ENCODE results near the gene RGL4. TPM values are rescaled to one million over a fixed set of nuclear protein-coding genes. Genes with fewer than 3 reads are reported as not detected.

The RGL4 gene
- total RNA-seq, 1 experiment from 2014 or later = not detected

DNA sequence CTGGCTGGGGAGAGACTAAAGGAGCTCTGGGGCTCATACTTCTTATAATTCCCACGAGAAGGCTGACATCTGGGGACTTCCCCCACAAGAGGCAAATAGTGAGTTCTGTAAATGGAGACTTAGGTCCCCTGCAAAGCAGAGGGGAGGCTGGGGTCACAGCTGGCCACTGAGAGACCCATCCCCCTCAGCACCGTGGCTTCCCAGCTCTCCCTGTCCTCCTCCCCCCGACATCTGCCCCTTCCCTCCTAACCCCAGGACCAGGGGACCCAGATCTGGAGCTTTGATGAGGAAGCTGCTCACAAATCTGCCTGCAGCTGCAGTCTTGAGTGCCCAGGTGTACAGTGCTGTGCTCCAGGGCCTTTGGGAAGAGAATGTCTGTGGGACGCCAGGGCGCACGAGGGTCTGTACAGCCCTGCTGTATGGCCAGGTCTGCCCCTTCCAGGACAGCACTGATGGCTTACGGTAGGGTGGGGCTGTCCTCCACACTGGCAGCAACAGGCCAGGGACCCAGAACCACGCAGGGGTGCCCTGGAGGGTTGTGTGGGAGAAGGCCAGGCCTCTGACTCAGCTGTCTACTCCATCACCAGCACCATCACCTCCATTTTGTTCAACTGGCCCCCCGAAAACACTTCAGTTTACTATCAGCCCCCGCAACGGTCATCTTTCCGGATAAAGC lies 1.1 kb downstream of the RGL4 start:
- H3K27me3 ChIP-seq (replicated peaks; ENCODE audit: insufficient read depth, low read depth, low read length, poor library complexity) = no peaks in the 10 kb centered on the region
- no TSS peak for BruUV-seq (replicated peaks)
- H3K9me3 ChIP-seq (ENCODE audit: low read depth, low read length, poor library complexity, severe bottlenecking) = no peaks in the 10 kb centered on the region
- H3K27ac ChIP-seq (ENCODE audit: low read depth, low read length, poor library complexity, severe bottlenecking) = no peak overlapping the region
- intact Hi-C loops (cut with micrococcal nuclease; ENCODE audit: unreplicated experiment) = no loop called here
- TF ChIP-seq EZH2 (IDR thresholded peaks at IDR 0.05; ENCODE audit: borderline replicate concordance, low read depth, low read length, poor library complexity, severe bottlenecking) = no peak
- TF ChIP-seq, protein P1, sequence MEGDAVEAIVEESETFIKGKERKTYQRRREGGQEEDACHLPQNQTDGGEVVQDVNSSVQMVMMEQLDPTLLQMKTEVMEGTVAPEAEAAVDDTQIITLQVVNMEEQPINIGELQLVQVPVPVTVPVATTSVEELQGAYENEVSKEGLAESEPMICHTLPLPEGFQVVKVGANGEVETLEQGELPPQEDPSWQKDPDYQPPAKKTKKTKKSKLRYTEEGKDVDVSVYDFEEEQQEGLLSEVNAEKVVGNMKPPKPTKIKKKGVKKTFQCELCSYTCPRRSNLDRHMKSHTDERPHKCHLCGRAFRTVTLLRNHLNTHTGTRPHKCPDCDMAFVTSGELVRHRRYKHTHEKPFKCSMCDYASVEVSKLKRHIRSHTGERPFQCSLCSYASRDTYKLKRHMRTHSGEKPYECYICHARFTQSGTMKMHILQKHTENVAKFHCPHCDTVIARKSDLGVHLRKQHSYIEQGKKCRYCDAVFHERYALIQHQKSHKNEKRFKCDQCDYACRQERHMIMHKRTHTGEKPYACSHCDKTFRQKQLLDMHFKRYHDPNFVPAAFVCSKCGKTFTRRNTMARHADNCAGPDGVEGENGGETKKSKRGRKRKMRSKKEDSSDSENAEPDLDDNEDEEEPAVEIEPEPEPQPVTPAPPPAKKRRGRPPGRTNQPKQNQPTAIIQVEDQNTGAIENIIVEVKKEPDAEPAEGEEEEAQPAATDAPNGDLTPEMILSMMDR (conservative IDR thresholded peaks at IDR 0.05; ENCODE audit: low read depth, low read length) = no peak
- CTCF ChIA-PET = no interaction called here
- POLR2A ChIA-PET (ENCODE audit: low non-redundant PET) = no interaction called here
- no peak overlapping the region for H3K4me3 ChIP-seq (ENCODE audit: low read depth, low read length, poor library complexity, severe bottlenecking)
- DNase-seq (ENCODE audit: low spot score) = no peak
- H3K36me3 ChIP-seq (ENCODE audit: insufficient read depth, low read length, poor library complexity, severe bottlenecking) = peaks cover 8% of the 10 kb centered on the region
- H3K4me1 ChIP-seq (ENCODE audit: insufficient read depth, low read length, poor library complexity, severe bottlenecking) = no peaks in the 10 kb centered on the region

DNA sequence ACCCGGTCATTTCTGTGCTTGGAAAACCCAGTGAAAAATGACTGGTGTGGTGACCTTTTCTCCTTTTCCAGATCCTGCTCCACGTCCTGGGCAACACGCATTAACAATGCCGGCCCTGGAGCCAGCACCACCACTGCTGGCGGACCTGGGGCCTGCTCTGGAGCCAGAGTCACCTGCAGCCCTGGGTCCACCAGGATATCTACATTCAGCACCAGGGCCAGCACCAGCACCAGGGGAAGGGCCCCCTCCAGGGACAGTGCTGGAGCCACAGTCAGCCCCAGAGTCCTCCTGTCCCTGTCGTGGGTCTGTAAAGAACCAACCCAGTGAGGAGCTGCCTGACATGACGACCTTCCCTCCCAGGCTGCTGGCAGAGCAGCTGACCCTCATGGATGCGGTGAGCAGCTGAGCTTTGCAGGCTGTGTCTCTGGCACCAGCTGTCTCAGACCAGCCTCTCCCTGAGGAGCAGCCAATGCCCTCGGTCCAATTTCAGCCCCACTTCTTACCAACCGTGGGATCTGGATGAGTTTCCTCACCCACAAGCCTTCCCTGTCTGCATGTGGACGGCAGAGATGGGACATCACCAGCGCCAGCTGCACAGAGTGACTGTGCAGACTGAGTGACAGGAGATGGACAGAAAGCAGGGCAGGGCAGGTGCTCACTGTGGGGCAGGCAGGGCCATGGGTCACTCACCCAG lies 1.9 kb downstream of the RGL4 start:
- POLR2A ChIA-PET (ENCODE audit: low non-redundant PET) = no interaction called here
- Histone ChIP-seq H3K27ac (ENCODE audit: low read depth, low read length, poor library complexity, severe bottlenecking) (no peak overlapping the region), H3K27me3 (replicated peaks; ENCODE audit: insufficient read depth, low read depth, low read length, poor library complexity) (no peaks in the 10 kb centered on the region), H3K36me3 (ENCODE audit: insufficient read depth, low read length, poor library complexity, severe bottlenecking) (peaks cover 8% of the 10 kb centered on the region), H3K9me3 (ENCODE audit: low read depth, low read length, poor library complexity, severe bottlenecking) (no peaks in the 10 kb centered on the region), H3K4me3 (ENCODE audit: low read depth, low read length, poor library complexity, severe bottlenecking) (no peak overlapping the region), H3K4me1 (ENCODE audit: insufficient read depth, low read length, poor library complexity, severe bottlenecking) (no peaks in the 10 kb centered on the region)
- intact Hi-C loops (cut with micrococcal nuclease; ENCODE audit: unreplicated experiment) = no loop called here
- DNase-seq (ENCODE audit: low spot score) = no peak
- BruUV-seq (replicated peaks) = no TSS peak
- CTCF ChIA-PET = no interaction called here
- TF ChIP-seq, protein P1 (conservative IDR thresholded peaks at IDR 0.05; ENCODE audit: low read depth, low read length) = no peak
- no peak for TF ChIP-seq EZH2 (IDR thresholded peaks at IDR 0.05; ENCODE audit: borderline replicate concordance, low read depth, low read length, poor library complexity, severe bottlenecking)

DNA sequence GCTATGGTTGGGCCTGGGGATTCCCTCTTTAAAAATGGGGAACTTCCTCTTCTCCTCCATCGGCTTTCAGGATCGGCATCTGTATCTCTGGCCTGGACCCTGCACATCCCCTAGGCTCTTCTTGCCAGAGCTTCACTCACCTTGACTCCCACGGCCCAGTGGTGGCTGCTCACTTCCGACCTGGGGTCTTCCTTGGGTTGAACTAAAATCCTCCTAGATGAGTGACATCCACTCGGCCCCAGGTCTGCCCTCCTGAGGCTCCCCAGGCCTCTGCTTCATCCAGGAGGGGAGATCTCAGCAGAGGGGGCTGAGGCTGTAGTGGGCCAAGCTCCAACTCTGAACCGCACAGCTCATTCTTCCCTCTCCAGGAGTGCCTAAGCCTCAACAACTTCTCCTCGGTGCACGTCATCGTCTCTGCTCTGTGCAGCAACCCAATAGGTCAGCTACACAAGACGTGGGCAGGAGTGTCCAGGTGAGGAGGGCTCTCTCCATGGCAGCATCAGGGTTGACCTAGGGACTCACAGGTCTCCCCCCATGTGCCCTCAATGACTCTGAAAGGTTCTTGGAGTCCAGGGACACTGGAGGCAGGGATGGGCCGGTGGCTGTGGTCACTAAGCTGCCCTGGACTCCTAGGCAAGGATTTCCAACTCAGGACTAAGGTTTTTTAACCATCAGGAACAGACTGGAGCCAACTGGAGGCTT lies 3.3 kb downstream of the RGL4 start:
- BruUV-seq (replicated peaks) = no TSS peak
- no peaks in the 10 kb centered on the region for H3K27me3 ChIP-seq (replicated peaks; ENCODE audit: insufficient read depth, low read depth, low read length, poor library complexity)
- ChIA-PET POLR2A (ENCODE audit: low non-redundant PET) (no interaction called here), CTCF (no interaction called here)
- H3K27ac ChIP-seq (ENCODE audit: low read depth, low read length, poor library complexity, severe bottlenecking) = no peak overlapping the region
- no peak for TF ChIP-seq EZH2 (IDR thresholded peaks at IDR 0.05; ENCODE audit: borderline replicate concordance, low read depth, low read length, poor library complexity, severe bottlenecking)
- TF ChIP-seq, protein P1 (conservative IDR thresholded peaks at IDR 0.05; ENCODE audit: low read depth, low read length) = no peak
- no peak overlapping the region for H3K4me3 ChIP-seq (ENCODE audit: low read depth, low read length, poor library complexity, severe bottlenecking)
- H3K4me1 ChIP-seq (ENCODE audit: insufficient read depth, low read length, poor library complexity, severe bottlenecking) = no peaks in the 10 kb centered on the region
- H3K36me3 ChIP-seq (ENCODE audit: insufficient read depth, low read length, poor library complexity, severe bottlenecking) = peaks cover 9% of the 10 kb centered on the region
- intact Hi-C loops (cut with micrococcal nuclease; ENCODE audit: unreplicated experiment) = no loop called here
- H3K9me3 ChIP-seq (ENCODE audit: low read depth, low read length, poor library complexity, severe bottlenecking) = no peaks in the 10 kb centered on the region
- no peak for DNase-seq (ENCODE audit: low spot score)

Data from A673 (cell line).